Endothelial cell of umbilical vein (primary cell): ENCODE measurements around the gene RBMY1E.
"Not testable (repeated sequence)": the region's sequence is repeated elsewhere in the genome, so short reads cannot be mapped to it uniquely, and the experiment has no call there.

Experiments used
- MYC ChIP-seq: IDR thresholded peaks from one replicate; pipeline ENCODE4 v1.6.1; 2011; ENCODE audit warnings: mild to moderate bottlenecking, low read depth, low read length
- TF ChIP-seq, protein P1 (sequence below), 2 donors: IDR thresholded peaks; 1 replicate in 1 of 2; 2 replicates in 1 of 2; pipeline ENCODE4 v1.5.1; 2011; ENCODE audit warnings: low read length in 2 of 2, mild to moderate bottlenecking in 2 of 2, moderate library complexity in 2 of 2, control low read depth in 1 of 2, inconsistent platforms in 1 of 2, low read depth in 1 of 2; ENCODE audit not compliant: insufficient read depth in 1 of 2; ENCODE audit errors: extremely low read depth in 1 of 2

GRCh38 chrY:21869407-21870076 lies 48.3 kb downstream of the RBMY1E start:
- TF ChIP-seq, protein P1, sequence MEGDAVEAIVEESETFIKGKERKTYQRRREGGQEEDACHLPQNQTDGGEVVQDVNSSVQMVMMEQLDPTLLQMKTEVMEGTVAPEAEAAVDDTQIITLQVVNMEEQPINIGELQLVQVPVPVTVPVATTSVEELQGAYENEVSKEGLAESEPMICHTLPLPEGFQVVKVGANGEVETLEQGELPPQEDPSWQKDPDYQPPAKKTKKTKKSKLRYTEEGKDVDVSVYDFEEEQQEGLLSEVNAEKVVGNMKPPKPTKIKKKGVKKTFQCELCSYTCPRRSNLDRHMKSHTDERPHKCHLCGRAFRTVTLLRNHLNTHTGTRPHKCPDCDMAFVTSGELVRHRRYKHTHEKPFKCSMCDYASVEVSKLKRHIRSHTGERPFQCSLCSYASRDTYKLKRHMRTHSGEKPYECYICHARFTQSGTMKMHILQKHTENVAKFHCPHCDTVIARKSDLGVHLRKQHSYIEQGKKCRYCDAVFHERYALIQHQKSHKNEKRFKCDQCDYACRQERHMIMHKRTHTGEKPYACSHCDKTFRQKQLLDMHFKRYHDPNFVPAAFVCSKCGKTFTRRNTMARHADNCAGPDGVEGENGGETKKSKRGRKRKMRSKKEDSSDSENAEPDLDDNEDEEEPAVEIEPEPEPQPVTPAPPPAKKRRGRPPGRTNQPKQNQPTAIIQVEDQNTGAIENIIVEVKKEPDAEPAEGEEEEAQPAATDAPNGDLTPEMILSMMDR (IDR thresholded peaks at IDR 0.05; ENCODE audit: extremely low read depth in 1 of 2, insufficient read depth in 1 of 2, low read depth in 1 of 2, low read length in 2 of 2) = not testable (repeated sequence)
- TF ChIP-seq MYC = not testable (repeated sequence)
